Karpas-422 (cell line): Measurements from ENCODE around the gene TNNI3K. TPM values are rescaled to one million over a fixed set of nuclear protein-coding genes. Genes with fewer than 3 reads are reported as not detected.
A peak's percentile ranks its signal among the peaks of the same experiment; 100 is the strongest.

ENCODE experiments used
- DNase-seq: peaks from one replicate; pipeline ENCODE4 v3.0.0-alpha.2; 2015
- H2AFZ ChIP-seq: fragments of 200-600 bp; sonication (generic); 2 replicates; pipeline ENCODE4 v1.6.1; 2014; ENCODE audit warnings: antibody characterized with exemption, low read length, mixed read lengths
- H3K27ac ChIP-seq: fragments of 200-600 bp; sonication (generic); 2 replicates; pipeline ENCODE4 v1.5.1; 2014; ENCODE audit warnings: mild to moderate bottlenecking, low read length, moderate library complexity
- H3K27me3 ChIP-seq: fragments of 200-600 bp; sonication (generic); 2 replicates; pipeline ENCODE4 v1.6.1; 2014; ENCODE audit warnings: low read length, mixed read lengths
- H3K36me3 ChIP-seq: fragments of 200-600 bp; sonication (generic); 2 replicates; pipeline ENCODE4 v1.6.1; 2014; ENCODE audit warnings: low read length, mixed read lengths; ENCODE audit not compliant: insufficient read depth
- H3K4me1 ChIP-seq: fragments of 200-600 bp; sonication (generic); 2 replicates; pipeline ENCODE4 v1.6.1; 2014; ENCODE audit warnings: mild to moderate bottlenecking, low read length, mixed read lengths
- H3K4me2 ChIP-seq: fragments of 200-600 bp; sonication (generic); 2 replicates; pipeline ENCODE4 v1.6.1; 2014; ENCODE audit warnings: low read length, low read depth, mild to moderate bottlenecking; ENCODE audit not compliant: poor library complexity, severe bottlenecking
- H3K4me3 ChIP-seq: fragments of 200-600 bp; sonication (generic); 2 replicates; pipeline ENCODE4 v1.5.1; 2014; ENCODE audit warnings: mild to moderate bottlenecking, antibody characterized with exemption, low read length, mixed read lengths
- H3K79me2 ChIP-seq: fragments of 200-600 bp; sonication (generic); 2 replicates; pipeline ENCODE4 v1.6.1; 2014; ENCODE audit warnings: mild to moderate bottlenecking, low read length, mixed read lengths
- H3K9ac ChIP-seq: fragments of 200-600 bp; sonication (generic); 2 replicates; pipeline ENCODE4 v1.6.0; 2014; ENCODE audit warnings: low read length
- H3K9me2 ChIP-seq: fragments of 200-600 bp; sonication (generic), shearing (Covaris generic); replicated peaks from 2 replicates; pipeline ENCODE4 v1.6.0; 2014; ENCODE audit warnings: mild to moderate bottlenecking, low read length, moderate library complexity; ENCODE audit not compliant: insufficient read depth
- H3K9me3 ChIP-seq: fragments of 300-700, 200-600 bp; sonication (generic); 2 replicates; pipeline ENCODE4 v1.6.1; 2014; ENCODE audit warnings: low read length, mixed read lengths
- H4K20me1 ChIP-seq: fragments of 200-600 bp; sonication (generic); 2 replicates; pipeline ENCODE4 v1.6.1; 2014; ENCODE audit warnings: mild to moderate bottlenecking, antibody characterized with exemption, low read length, low read depth; ENCODE audit not compliant: insufficient read depth
- total RNA-seq: library from RNA; depleted of rRNA; stranded (reverse); fragments of >200 nt; shearing (Covaris generic); gene quantifications from 2 replicates; pipeline ENCODE4 v1.2.3, GENCODE V29; 2014; ENCODE audit warnings: low replicate concordance

Gene TNNI3K
- total RNA-seq, 1 experiment from 2014 or later: 0.48 TPM

DNA sequence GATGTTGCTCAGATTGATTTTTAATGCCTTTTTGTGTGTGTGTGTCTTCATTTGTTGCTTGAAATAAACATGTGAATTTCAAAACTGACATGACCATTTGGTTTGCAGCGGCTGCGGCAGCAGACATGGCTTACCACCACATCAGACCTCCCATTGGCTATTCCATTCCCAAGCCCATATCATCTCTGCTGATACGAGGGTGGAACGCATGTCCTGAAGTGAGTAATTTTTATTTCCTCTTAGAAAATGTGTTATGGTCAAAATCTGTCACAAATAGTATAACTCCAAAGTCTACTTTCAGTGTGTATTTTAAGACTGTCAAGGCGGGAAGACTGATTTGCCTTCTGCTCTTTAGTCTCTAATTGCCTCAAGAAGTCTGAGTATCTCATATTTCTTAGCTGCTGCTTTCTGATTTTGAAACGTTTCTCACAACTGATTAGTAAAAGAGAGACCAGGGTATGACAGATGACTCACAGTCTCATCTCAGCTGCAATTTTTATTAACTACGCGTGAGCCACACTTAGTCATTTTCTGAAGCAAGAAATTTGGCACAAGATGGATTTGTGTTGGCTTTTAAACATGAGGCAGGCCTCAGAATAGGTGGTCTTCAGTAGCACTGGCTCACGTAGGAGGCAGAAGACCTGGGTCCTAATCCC, 228.3 kb downstream of the TNNI3K start:
- Histone ChIP-seq H2AFZ (no peak overlapping the region), H3K4me3 (no peak overlapping the region), H3K27me3 (no peaks in the 10 kb centered on the region), H3K9ac (no peak overlapping the region), H3K9me2 (no peaks in the 10 kb centered on the region), H3K79me2 (no peaks in the 10 kb centered on the region), H4K20me1 (no peaks in the 10 kb centered on the region), H3K36me3 (no peaks in the 10 kb centered on the region), H3K4me1 (no peaks in the 10 kb centered on the region), H3K4me2 (no peak overlapping the region), H3K27ac (no peak overlapping the region), H3K9me3 (no peaks in the 10 kb centered on the region)
- DNase-seq: no peak

DNA sequence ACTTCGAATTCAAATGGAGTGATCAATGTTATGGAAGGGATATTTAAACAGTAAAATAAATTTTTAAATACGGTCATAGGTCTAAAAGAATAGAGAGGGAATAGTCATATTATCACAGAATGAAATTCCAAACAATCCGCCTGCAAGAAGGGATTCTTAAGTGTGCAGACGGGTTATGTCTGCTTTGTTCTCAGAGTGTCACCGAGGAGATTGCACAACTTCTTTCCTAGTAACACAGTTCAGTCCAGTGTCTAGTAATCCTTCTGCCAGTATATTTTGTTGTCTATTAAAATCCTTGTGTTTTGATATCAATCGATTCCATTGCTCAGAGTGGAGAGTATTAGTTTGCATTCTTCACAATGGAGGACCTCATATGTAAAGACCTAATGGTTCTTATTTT, 228.8 kb downstream of the TNNI3K start:
- no peak overlapping the region for H3K27ac ChIP-seq
- H3K9me2 ChIP-seq: no peaks in the 10 kb centered on the region
- H3K4me3 ChIP-seq: no peak overlapping the region
- H3K9me3 ChIP-seq: no peaks in the 10 kb centered on the region
- H2AFZ ChIP-seq: no peak overlapping the region
- H3K9ac ChIP-seq: no peak overlapping the region
- H4K20me1 ChIP-seq: no peaks in the 10 kb centered on the region
- no peak overlapping the region for H3K4me2 ChIP-seq
- no peaks in the 10 kb centered on the region for H3K4me1 ChIP-seq
- DNase-seq: no peak
- no peaks in the 10 kb centered on the region for H3K27me3 ChIP-seq
- H3K36me3 ChIP-seq: no peaks in the 10 kb centered on the region
- no peaks in the 10 kb centered on the region for H3K79me2 ChIP-seq

DNA sequence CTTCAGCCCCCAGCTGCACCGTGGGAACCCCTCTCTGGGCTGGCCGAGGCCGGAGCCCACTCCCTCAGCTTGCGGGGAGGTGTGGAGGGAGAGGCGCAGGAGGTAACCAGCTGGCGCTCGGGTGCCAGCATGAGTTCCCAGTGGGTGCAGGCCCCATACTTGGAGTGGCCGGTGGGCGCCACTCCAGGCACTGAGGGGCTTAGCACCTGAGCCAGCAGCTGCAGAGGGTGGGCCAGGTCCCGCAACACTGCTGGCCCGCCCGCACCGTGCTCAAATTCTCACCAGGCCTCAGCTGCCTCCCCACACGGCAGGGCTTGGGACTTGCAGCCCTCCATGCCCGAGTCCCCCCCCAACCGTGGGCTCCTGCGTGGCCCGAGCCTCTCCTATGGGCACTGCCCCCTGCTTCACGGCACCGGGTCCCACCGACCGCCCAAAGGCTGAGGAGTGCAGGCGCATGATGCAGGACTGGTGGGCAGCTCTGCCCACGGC, 230.1 kb downstream of the TNNI3K start:
- no peaks in the 10 kb centered on the region for H4K20me1 ChIP-seq
- no peak overlapping the region for H3K9ac ChIP-seq
- H3K27ac ChIP-seq: no peak overlapping the region
- H3K9me3 ChIP-seq: no peaks in the 10 kb centered on the region
- H3K79me2 ChIP-seq: no peaks in the 10 kb centered on the region
- DNase-seq: no peak
- no peak overlapping the region for H3K4me2 ChIP-seq
- no peak overlapping the region for H3K4me3 ChIP-seq
- no peaks in the 10 kb centered on the region for H3K9me2 ChIP-seq
- no peaks in the 10 kb centered on the region for H3K27me3 ChIP-seq
- no peak overlapping the region for H2AFZ ChIP-seq
- no peaks in the 10 kb centered on the region for H3K4me1 ChIP-seq
- H3K36me3 ChIP-seq: no peaks in the 10 kb centered on the region

DNA sequence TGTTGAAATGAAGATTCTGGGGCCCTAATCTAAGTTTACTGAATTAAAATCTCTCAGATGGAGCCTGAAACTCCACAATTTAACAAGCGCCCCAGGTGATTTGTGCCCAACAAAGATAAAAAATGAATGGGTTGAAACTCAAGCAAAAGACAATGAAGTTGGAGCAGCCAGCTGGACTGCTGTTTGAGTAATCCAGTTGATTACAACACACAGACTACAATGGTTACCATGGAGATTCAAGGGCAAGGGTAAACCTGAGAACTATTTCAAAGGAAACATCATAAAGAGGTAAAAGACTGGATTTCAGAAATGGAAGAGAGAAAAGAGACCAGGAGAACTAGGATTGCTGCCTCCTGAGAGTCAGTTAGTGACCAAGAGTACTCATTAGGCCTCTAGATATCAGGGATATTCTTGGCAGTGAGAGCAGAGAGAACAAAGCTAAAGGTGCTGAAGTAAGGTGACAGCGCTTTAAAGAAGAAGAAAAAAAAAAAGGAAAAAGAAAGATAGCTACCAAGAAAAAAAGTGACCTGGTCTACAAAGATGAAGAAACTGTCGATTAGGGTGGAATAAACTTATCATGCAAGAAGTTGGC, 232.7 kb downstream of the TNNI3K start:
- Histone ChIP-seq H3K4me1 (no peaks in the 10 kb centered on the region), H3K9me2 (no peaks in the 10 kb centered on the region), H3K27ac (no peak overlapping the region), H3K9me3 (no peaks in the 10 kb centered on the region), H3K79me2 (no peaks in the 10 kb centered on the region), H2AFZ (no peak overlapping the region), H4K20me1 (no peaks in the 10 kb centered on the region), H3K4me2 (no peak overlapping the region), H3K9ac (no peak overlapping the region), H3K36me3 (no peaks in the 10 kb centered on the region), H3K4me3 (no peak overlapping the region), H3K27me3 (no peaks in the 10 kb centered on the region)
- no peak for DNase-seq

DNA sequence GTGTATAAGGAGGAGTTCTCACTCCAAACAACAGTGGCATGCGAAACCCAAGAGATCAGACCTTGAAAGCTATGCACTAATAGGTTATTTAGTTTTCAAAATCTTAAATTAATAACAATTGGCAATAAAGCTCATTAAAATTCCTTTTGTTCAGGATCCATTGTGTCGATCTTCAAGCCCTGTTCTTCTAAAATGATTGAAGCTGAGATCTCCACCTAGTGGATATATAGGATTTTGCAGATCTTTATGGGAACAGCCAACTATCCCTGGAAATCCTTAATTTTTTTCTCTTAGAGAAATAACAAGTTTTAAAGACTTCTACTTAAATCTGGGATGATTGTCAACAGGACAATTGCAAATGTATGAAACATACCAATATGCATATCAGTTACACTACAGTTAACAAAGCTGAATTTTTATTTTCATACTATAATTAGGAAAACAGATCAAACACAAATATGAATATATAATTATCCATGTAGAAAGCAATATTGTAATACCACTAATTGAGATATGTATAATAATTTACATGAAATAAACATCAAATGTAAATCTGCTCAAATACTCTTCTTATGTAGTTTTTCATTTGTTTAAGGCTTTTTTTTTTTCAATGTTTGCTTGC, 233.9 kb downstream of the TNNI3K start:
- peak; percentile 76 for DNase-seq
- H3K4me2 ChIP-seq: no peak overlapping the region
- no peak overlapping the region for H2AFZ ChIP-seq
- H3K27me3 ChIP-seq: no peaks in the 10 kb centered on the region
- no peaks in the 10 kb centered on the region for H3K9me2 ChIP-seq
- no peaks in the 10 kb centered on the region for H3K36me3 ChIP-seq
- no peak overlapping the region for H3K4me3 ChIP-seq
- H3K27ac ChIP-seq: no peak overlapping the region
- no peaks in the 10 kb centered on the region for H4K20me1 ChIP-seq
- H3K9ac ChIP-seq: no peak overlapping the region
- no peaks in the 10 kb centered on the region for H3K4me1 ChIP-seq
- H3K79me2 ChIP-seq: no peaks in the 10 kb centered on the region
- H3K9me3 ChIP-seq: no peaks in the 10 kb centered on the region

DNA sequence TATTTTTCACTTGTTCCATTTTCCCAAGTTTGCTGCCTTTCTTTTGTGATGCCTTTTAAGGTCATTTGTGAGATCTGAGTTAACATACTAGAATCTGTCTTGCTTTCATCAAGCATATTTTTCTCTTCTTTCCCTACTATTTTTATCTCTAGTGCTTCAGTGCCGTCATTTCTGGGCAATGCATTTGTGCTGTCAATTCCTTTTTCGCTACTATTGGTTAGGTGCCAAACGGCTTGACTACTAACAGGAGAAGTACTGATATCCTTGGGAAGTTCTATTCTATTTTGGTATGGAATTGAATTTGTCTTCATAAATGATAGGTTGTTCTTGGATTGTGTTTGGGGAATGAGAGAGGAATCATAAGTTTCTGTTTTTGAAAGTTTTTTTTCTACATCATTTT, 235.1 kb downstream of the TNNI3K start:
- no peak for DNase-seq
- Histone ChIP-seq H3K4me2 (no peak overlapping the region), H3K4me1 (no peaks in the 10 kb centered on the region), H3K27ac (no peak overlapping the region), H3K36me3 (no peaks in the 10 kb centered on the region), H3K4me3 (no peak overlapping the region), H4K20me1 (no peaks in the 10 kb centered on the region), H2AFZ (no peak overlapping the region), H3K79me2 (no peaks in the 10 kb centered on the region), H3K27me3 (no peaks in the 10 kb centered on the region), H3K9me2 (no peaks in the 10 kb centered on the region), H3K9ac (no peak overlapping the region), H3K9me3 (no peaks in the 10 kb centered on the region)

DNA sequence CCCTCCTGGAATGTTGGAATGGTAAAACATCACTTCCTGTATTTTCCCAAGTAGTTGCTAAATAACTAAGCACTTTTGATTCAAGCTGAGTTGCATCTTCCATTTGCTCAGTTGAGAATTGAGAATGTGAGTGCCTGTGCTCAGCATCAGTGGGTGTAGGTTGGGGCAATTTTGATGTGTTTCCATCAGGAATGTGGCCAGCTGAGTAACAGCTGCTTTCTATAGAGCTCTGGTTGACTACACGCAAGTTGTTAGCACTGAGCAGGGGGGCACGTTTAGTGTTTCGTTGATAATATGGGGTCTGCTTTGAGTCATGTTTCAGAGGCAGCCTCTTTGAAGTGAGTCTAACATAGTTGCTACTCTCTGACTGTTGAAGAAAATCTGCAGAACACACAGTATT, 235.7 kb downstream of the TNNI3K start:
- DNase-seq: no peak
- H3K9me3 ChIP-seq: no peaks in the 10 kb centered on the region
- no peaks in the 10 kb centered on the region for H3K4me1 ChIP-seq
- no peak overlapping the region for H3K4me3 ChIP-seq
- H3K79me2 ChIP-seq: no peaks in the 10 kb centered on the region
- no peak overlapping the region for H3K9ac ChIP-seq
- no peaks in the 10 kb centered on the region for H3K9me2 ChIP-seq
- no peak overlapping the region for H3K27ac ChIP-seq
- no peak overlapping the region for H2AFZ ChIP-seq
- no peak overlapping the region for H3K4me2 ChIP-seq
- H3K27me3 ChIP-seq: no peaks in the 10 kb centered on the region
- no peaks in the 10 kb centered on the region for H4K20me1 ChIP-seq
- no peaks in the 10 kb centered on the region for H3K36me3 ChIP-seq

DNA sequence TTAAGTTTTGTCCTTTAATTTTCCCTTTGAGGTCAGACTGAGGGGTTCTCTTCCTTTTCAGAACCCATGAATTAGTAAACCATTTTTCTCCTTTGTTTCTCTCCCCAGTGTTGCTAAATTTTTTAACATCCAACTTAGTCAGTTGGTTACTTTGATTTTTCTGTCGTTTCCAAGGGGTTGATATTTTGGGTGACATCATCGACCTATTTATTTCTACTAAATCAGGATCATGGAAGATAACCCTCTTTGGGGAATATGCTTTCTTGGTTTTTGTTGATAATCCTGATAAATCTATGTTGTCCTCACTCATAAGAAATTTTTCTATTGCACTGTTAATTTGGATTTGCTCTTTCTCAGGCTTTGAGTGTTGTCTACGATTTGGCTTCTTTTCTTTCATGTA, 236.3 kb downstream of the TNNI3K start:
- Histone ChIP-seq H3K79me2 (no peaks in the 10 kb centered on the region), H3K9ac (no peak overlapping the region), H4K20me1 (no peaks in the 10 kb centered on the region), H3K4me1 (no peaks in the 10 kb centered on the region), H3K4me3 (no peak overlapping the region), H3K9me3 (no peaks in the 10 kb centered on the region), H2AFZ (no peak overlapping the region), H3K36me3 (no peaks in the 10 kb centered on the region), H3K4me2 (no peak overlapping the region), H3K27me3 (no peaks in the 10 kb centered on the region), H3K9me2 (no peaks in the 10 kb centered on the region), H3K27ac (no peak overlapping the region)
- no peak for DNase-seq
